IMR-90 (cell line): Measurements from ENCODE around the gene KIF5C.

ENCODE experiments used
- BHLHE40 ChIP-seq: fragments of 150-350 bp; IDR thresholded peaks from 2 replicates; pipeline ENCODE4 v1.6.1; 2016; ENCODE audit warnings: mild to moderate bottlenecking, low read depth, low read length
- CTCF ChIP-seq: conservative IDR thresholded peaks from 2 replicates; pipeline ENCODE4 v1.5.1; 2012; ENCODE audit warnings: mild to moderate bottlenecking, low read depth, low read length, improper control_type of control experiment
- NFE2L2 ChIP-seq: fragments of 150-350 bp; IDR thresholded peaks from 2 replicates; pipeline ENCODE4 v1.6.1; 2016; ENCODE audit warnings: low read depth, mild to moderate bottlenecking, low read length
- POLR2A ChIP-seq: IDR thresholded peaks from 2 replicates; pipeline ENCODE4 v1.6.1; 2012; ENCODE audit warnings: mild to moderate bottlenecking, low read depth, low read length
- RFX5 ChIP-seq: IDR thresholded peaks from 2 replicates; pipeline ENCODE4 v1.8.0; 2012; ENCODE audit warnings: low read depth, mild to moderate bottlenecking, low read length, moderate library complexity
- TF ChIP-seq, protein P1 (sequence below): fragments of 150-350 bp; IDR thresholded peaks from 2 replicates; pipeline ENCODE4 v1.6.1; 2017; ENCODE audit warnings: mild to moderate bottlenecking, antibody characterized with exemption, low read length, low read depth

GRCh38 chr2:148978706-148979105 lies 103.7 kb downstream of the KIF5C start:
- TF ChIP-seq, protein P1, sequence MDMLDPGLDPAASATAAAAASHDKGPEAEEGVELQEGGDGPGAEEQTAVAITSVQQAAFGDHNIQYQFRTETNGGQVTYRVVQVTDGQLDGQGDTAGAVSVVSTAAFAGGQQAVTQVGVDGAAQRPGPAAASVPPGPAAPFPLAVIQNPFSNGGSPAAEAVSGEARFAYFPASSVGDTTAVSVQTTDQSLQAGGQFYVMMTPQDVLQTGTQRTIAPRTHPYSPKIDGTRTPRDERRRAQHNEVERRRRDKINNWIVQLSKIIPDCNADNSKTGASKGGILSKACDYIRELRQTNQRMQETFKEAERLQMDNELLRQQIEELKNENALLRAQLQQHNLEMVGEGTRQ: no peak
- no peak for TF ChIP-seq NFE2L2
- no peak for TF ChIP-seq RFX5
- no peak for TF ChIP-seq CTCF
- TF ChIP-seq BHLHE40: no peak
- TF ChIP-seq POLR2A: no peak
